ENCODE data around the gene CTIF.

Gene CTIF

GRCh38 chr18:48819781-48820482 is 281.1 kb downstream of the CTIF start:
- DNase-seq (ENCODE audit: low read depth) = no peak

GRCh38 chr18:48820483-48821250 is 281.8 kb downstream of the CTIF start:
- no peak for DNase-seq (ENCODE audit: low read depth)

GRCh38 chr18:48821251-48821590 is 282.4 kb downstream of the CTIF start:
- no peak for DNase-seq (ENCODE audit: low read depth)

GRCh38 chr18:48821845-48822244 is 283.0 kb downstream of the CTIF start:
- DNase-seq (ENCODE audit: low read depth) = no peak

DNA sequence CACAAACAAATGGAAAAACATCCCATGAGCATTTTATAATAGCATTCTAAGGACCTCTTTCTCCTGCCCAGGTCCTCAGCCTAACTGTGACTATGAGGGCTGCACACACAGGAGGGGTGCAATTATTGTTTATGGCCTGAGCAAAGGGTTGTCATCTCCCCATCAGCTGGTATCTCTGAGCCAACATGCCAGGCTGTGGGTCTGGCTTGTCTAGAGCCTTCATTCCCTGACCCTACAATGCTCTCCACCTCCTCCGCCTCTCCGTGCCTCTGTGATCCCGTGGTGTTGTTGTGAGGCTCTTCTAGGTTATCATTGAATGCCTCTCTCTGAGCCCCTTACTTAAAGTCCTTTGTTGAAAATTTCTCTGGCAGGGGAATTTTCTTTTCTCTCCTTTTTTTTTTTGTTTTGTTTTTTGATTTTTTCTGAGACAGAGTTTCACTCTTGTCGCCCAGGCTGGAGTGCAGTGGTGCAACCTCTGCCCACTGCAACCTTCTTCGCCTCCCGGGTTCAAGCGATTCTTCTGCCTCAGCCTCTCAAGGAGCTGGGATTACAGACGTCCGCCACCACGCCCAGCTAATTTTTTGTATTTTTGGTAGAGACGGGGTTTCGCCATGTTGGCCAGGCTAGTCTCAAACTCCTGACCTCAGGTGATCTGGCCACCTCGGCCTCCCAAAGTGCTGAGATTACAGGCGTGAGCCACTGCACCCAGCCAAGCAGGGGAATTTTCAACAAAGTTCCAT is 285.6 kb downstream of the CTIF start:
- no peak for DNase-seq (ENCODE audit: low read depth)

DNA sequence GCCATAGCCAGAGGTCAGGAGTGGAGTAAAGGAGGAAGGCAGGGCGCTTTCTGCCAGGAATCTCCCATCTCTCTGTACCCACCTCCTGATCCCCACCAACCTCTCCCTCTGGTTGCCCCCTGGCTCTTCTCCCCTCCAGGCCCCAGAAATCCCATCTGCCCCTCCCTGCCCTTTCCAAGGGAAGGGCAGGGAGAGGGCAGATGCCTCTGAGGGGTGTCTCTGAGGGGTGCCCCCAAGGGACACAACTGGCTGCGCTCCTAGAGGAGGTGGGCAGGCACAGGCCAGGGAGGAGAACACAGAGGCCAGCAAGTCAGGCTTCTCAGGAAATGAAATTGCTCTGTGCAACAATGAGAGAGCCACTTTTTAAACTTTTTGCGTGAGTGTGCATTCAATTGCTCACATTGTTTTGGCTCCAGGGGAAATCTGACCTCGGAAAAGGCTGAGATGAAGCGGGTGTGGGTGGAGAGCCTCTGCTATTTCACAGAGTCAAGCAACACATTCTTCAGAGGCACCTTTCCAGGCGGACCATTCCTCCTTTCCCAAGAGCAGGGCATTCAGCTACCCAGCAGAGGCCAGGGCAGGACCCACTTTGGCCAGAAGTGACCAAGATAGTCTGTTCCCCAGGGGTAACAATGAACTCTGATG is 286.4 kb downstream of the CTIF start:
- DNase-seq (ENCODE audit: low read depth) = no peak

DNA sequence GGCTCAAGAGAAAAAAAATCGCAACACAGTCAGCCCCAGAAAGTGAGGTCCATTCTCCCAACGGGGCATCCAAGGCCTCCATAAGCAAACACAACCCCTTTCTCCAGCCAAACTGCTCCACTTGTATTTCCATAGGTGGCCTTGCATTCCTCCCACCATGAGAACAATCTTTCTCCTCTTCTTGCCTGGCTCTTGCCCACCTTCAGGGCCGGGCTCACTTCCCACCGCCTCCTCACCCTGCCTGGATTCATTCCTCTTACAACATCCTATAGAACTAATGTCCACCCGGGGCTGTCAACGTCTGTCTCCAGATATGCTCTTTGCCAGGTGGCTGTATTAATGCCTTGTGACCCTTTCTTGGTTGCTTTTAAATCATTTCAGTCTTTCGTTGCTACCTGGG is 287.4 kb downstream of the CTIF start:
- no peak for DNase-seq (ENCODE audit: low read depth)

DNA sequence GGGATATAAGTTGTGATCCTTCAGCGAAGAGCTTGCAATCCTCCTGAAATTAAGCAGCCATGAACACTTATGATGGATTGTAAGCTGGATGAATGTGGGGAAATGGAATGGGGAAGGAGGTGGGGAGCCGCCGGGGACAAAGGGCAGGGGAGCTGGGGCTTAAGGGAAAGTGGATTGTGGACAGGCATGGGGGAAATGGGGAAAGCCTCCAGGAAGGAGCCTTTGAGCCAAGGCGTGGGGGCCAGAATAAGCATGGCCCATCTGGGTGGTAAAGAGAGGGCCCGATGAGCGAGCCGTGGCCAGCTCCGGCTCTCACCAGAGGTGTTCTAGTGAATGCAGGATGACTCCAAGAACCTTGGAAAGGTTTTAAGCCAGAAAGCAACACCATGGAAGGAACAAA is 288.0 kb downstream of the CTIF start:
- DNase-seq (ENCODE audit: low read depth) = no peak

GRCh38 chr18:48827291-48828193 is 288.7 kb downstream of the CTIF start:
- DNase-seq (ENCODE audit: low read depth) = no peak

DNA sequence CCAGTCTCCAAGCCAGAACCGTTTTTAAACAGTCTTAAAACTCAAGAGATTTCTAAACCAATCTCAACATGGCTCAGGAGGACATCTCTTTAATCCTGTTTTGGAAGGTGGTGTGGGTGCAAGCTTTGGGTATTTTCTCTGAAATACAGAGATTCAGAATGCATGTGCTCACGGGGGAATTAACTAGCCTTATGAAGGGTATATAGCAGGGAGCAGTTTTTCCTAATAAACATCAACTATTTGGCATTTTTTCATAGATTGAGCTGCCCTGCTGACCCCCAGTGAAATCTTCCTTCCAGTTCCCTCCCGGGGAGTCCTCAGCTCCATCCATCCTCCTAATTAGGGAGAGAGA is 289.3 kb downstream of the CTIF start:
- DNase-seq (ENCODE audit: low read depth) = no peak

DNA sequence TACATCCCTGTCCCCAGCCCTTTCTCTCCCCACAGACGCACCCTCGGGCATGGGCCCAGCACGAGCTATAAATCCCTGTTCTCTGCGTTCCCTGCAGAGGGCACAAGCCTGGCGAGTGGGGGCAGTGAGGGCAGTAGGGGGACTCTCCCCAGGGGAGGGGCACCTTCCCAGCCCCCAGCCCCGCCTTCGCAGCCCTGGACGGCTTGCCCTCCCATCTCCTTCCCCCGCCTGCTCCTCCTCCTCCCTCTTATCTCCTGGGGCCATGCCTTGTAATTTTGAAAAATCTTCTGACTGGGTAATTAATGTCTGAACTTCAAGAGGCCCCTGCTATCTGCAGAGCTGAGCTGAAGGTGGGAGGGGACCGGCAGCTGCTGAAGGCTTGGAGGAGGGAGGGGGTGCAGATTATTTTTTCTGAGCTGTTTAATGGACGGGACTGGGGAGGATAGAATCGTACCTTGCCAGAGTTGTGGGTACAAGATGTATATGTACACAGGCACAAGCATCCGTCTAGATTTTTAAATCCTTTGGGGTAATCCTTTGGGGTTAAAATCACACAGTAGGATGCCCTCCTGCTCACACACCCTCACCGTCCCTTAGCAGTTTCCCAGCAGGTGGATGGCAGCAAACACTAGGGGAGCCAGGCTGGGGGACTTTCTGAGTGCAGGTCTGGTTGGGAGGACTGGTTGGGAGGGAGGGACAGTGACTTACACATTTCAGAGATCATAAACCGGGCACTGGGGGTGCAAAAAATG is 290.0 kb downstream of the CTIF start:
- no peak for DNase-seq (ENCODE audit: low read depth)

GRCh38 chr18:48829443-48830149 is 290.8 kb downstream of the CTIF start:
- DNase-seq (ENCODE audit: low read depth) = no peak

DNA sequence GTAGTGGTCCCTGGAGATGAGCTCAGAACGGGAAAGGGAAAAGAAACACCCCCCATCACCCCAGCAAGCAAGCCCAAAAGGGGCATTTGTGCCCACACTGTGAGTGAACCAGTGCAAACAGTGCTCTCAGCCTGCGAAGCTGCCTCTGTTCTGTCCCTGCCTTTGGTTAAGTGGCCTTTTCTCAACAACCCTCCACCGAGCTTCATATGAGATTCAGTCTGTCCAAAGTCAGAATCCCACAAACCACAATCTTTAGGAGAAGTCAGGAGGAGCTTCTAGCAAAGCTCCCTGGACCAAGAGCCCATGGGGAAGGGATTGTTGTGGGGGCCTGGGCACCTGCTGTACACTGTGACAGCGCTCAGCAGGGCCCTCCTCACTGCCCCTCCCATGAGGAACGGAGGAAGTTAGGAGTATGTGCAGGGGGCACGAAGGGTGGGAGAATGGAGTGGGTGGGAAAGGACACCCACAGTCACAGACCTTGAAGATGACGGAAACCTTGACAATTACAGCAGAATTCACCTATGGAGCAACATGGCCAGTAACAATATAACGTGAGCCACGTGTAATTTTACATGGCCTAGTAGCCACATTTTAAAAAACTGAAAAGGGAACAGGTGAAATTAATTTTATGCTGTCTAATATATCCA is 292.4 kb downstream of the CTIF start:
- no peak for DNase-seq (ENCODE audit: low read depth)

DNA sequence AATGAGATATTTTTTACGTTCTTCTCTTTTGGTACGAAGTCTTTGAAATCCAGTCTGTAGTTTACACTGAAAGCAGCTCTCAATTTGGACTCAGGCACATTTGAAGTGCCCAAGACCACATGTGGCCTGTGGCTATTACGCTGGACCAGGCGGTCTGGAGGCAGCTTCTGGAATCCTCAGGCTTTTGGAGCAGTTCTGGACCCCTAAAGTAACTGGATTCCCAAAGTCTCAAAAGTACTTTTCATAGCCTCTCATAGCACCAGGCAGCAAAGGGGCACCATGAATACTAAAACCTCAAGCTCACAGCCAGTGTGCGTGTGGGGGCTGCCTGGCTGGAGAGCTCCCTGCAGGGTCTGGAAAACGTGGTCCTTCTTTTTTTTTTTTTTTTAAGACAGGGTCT is 293.0 kb downstream of the CTIF start:
- DNase-seq (ENCODE audit: low read depth) = no peak

DNA sequence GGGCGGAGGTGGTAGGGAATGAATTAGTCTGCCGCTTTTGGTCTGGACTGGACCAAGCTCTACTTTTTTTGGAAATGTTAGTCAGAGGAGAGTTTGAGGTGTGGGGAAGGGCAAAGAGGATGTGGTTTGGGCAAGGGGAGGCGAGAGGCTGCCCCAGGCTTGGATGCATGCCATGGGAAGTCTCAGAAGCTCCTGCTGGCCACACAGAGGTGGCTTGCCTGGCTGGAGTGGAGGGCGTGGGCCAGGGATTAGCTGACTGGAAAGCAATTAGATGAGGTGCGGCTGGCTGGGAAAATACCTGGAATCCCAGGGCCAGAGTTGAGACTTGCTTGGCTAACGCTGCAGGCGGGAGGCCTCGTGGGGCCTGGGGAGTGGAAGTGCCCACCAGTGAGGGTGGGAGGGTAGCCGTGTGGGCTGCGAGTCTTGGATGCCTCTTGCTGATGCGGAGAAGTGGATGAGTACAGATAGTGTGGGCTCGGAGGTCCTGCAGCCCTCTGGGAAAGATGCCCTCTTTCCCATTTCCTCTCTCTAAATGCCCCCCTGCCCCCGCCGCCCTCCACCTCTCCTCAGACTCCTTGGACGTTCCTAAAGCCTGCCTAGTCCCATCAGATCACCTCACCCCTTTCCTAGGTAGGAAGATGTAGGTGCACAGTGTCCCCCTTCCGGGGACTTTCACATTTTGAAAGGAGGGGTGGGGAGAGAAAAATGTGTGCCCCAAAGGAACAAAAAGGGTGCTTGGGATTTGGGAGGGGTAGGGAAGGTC is 294.3 kb downstream of the CTIF start:
- DNase-seq (ENCODE audit: low read depth) = no peak

DNA sequence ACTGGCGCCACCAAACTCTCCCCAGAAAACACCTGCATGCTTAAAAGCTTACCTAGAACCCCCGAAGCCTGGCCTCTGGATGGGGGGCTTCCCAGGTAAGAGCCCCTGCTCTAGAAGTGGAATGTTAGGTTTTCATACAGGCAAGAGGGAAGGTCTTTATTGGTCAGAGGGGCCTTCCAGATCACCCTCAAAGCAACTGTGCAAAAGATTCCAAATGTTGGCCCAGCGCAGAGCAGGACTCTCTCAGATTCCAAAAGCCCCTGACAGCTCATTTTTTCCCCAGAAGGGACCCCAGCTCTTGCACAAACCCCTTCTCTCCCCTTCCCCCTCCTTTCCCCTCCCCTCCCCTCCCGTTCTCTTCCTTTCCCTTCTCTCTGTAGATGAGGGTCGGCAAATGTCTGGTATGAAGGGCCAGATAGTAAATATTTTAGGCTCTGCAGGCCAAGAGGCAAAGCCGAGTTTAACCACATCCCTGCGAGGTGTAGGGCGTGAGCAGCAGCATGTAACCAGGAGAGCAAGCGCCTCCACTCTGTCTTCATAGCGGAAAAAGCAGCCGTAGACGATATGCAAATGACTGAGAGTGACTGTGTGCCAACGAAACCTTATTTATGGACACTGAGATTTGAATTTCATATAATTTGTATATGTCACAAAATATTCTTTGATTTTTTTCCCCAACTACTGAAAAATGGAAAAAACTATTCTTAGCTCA is 295.0 kb downstream of the CTIF start:
- peak; percentile 27 for DNase-seq (ENCODE audit: low read depth)

DNA sequence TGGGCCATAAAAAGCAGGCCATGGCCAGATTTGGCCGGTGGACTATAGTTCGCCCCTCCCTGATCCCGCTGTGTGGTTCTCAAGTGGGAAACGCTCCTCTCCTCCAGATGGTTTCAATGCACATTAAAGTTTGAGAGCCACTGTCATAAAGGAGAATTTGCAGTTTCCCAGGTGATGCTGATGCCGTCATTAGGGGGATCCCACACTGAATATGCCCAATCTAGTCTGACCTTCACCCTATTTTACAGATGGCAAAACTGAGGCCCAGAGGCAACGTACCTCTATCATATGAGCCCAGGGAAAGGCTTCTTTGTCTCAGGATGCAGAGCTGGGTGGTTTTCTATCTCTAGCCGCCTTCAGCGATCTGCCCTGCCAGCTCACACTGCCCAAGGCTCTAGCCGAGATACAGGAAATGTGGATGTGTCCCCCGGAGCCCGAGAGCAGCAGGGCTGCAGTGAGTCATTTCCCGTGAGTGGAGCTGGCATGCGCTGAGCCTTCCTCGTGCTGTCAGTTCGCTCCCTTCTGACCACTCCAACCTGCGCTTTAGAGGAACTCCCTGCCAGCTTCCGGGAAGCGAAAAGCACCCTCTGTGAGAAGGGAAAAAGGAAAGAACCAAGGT is 295.7 kb downstream of the CTIF start:
- peak; percentile 54 for DNase-seq (ENCODE audit: low read depth)

DNA sequence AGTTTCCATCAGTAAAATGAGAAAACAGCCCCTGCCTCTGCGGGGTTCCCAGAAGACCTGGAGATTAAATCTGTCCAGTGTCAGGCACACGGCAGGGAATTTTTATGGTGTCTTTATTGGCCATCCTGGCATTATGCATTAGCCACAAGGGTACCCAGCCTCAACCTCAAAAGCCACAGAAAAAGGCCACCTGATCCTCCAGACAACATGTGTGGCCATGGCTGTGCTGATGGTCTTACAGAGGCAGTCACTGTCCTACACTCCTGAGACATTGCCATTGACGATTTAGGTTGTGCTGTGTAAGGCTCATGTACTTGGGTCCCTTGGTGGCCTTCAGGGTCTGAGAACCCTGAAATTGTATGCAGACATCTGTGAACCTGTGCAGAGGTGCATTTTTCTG is 296.3 kb downstream of the CTIF start:
- DNase-seq (ENCODE audit: low read depth) = no peak
